GM06990 (cell line): ENCODE results near the gene EIF4B.

Source experiments
- DNase-seq: peaks from one replicate; pipeline ENCODE4 v3.0.0-alpha.2; 2011; ENCODE audit not compliant: insufficient read length; ENCODE audit errors: extremely low read depth
- H3K27me3 ChIP-seq: replicated peaks from 2 replicates; pipeline ENCODE4 v1.6.0; 2011; ENCODE audit warnings: low read length; ENCODE audit not compliant: control insufficient read depth, insufficient read depth
- H3K36me3 ChIP-seq: 2 replicates; pipeline ENCODE4 v1.5.1; 2011; ENCODE audit warnings: low read length; ENCODE audit not compliant: control insufficient read depth, insufficient read depth
- H3K4me3 ChIP-seq: replicated peaks from 2 replicates; pipeline ENCODE4 v1.5.1; 2011; ENCODE audit warnings: low read depth, mild to moderate bottlenecking, control low read depth, low read length
- TF ChIP-seq, protein P1 (sequence below): IDR thresholded peaks from 2 replicates; pipeline ENCODE4 v1.5.1; 2011; ENCODE audit warnings: low read length, control low read depth, mild to moderate bottlenecking, inconsistent platforms; ENCODE audit not compliant: insufficient read depth, poor library complexity, severe bottlenecking

EIF4B gene

DNA sequence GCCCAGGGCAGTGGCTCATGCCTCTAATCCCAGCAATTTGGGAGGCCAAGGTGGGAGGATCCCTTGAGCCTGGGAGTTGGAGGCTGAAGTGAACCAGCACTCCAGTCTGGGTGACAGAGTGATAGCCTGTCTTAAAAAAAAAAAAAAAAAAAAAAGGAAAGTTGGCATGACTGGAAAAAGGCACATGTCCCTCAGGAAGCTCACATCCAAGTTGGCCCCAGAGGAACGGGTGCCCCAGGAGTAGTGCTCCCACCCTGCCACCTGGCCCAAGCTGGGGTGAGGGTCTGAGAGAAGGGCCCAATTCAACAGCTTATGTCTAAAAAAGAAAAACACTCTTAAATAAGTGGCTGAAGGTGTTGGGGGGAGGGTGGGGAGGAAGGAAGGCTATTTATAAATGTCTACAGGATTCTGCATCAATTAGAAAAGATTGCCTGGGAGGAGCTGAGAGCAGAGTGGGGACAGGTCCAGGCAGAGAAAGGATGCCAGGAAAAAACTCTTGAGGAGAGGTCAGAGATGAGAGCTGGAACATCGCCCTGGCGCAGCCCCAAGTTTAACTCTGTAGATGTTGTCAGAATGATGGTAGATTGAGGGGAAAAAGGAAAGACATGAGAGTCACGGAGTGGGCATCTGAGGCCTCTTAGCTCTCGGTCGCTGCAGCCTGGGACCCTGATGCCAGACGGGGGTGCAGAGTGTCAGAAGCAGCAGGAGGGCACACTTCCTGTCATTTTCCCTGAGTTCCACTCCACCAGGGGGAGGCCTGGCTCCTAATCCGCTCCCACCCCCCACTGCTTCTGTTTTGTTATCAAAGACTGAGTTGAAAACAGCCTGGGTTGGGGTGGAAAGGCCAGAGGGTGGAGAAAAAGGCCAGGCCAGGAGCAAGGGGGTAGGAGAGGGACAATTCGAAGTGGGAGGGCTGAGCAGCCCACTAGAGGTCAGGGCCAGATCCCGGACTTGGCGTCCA, 65.6 kb downstream of the EIF4B start:
- Histone ChIP-seq H3K27me3 (no peaks in the 10 kb centered on the region), H3K36me3 (peaks cover 22% of the 10 kb centered on the region), H3K4me3 (no peak overlapping the region)
- DNase-seq = no peak
- TF ChIP-seq, protein P1, sequence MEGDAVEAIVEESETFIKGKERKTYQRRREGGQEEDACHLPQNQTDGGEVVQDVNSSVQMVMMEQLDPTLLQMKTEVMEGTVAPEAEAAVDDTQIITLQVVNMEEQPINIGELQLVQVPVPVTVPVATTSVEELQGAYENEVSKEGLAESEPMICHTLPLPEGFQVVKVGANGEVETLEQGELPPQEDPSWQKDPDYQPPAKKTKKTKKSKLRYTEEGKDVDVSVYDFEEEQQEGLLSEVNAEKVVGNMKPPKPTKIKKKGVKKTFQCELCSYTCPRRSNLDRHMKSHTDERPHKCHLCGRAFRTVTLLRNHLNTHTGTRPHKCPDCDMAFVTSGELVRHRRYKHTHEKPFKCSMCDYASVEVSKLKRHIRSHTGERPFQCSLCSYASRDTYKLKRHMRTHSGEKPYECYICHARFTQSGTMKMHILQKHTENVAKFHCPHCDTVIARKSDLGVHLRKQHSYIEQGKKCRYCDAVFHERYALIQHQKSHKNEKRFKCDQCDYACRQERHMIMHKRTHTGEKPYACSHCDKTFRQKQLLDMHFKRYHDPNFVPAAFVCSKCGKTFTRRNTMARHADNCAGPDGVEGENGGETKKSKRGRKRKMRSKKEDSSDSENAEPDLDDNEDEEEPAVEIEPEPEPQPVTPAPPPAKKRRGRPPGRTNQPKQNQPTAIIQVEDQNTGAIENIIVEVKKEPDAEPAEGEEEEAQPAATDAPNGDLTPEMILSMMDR = no peak

DNA sequence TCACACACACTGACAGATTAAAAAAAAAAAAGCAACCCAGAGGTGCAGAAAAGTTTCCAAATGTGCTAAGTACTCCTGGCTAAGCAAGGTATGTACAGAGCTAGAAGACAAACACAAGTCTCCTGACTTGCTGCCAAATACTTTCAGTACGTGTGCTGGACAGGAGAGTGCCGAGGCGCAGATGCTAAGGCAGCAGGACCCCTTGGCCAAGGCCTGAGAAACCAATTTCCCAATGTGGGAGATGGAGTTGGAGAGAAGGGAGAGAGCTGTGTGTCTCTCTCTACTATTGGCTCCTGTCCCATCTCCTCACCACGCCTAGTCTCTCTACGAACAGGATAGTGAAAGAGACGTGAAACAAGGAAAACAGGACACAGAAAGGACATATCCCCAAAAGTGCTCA, 67.6 kb downstream of the EIF4B start:
- TF ChIP-seq, protein P1 = no peak
- H3K27me3 ChIP-seq = no peaks in the 10 kb centered on the region
- H3K36me3 ChIP-seq = peaks cover 22% of the 10 kb centered on the region
- H3K4me3 ChIP-seq = no peak overlapping the region
- DNase-seq = no peak

DNA sequence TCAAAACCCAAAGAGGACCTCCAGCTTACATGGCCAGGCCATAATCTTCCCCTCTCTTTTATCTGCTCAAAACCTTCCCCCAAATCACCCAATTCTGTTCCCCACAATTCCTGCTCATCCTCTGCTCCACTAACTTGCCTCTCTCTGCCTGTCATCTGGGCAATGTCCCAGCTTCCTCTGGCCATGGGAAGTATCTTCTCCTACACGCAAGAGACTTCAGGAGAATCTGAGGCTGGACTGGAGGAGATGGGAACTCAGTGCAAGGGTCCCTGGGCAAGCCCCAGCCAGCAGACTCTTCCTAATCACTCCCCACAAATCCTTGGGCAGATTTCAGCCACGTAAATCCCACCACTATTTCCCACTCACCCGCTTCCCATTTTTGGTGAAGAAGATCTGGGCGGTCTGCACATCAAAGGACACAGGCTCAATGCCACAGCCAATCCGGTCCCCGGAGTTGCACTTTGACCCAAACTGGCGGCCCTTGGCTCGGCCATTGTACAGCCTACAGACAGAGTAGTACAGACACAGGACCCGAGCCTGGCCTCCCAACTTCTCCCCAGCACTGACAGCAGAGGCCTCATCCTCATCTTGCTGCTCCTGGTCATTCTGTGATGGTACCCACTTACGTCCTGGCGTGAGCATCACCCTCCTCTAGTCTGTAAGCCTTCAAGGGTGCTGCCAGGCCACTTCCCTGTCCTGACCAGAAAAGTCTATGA, 68.2 kb downstream of the EIF4B start:
- Histone ChIP-seq H3K27me3 (no peaks in the 10 kb centered on the region), H3K36me3 (peaks cover 22% of the 10 kb centered on the region), H3K4me3 (no peak overlapping the region)
- DNase-seq = no peak
- TF ChIP-seq, protein P1 = no peak

DNA sequence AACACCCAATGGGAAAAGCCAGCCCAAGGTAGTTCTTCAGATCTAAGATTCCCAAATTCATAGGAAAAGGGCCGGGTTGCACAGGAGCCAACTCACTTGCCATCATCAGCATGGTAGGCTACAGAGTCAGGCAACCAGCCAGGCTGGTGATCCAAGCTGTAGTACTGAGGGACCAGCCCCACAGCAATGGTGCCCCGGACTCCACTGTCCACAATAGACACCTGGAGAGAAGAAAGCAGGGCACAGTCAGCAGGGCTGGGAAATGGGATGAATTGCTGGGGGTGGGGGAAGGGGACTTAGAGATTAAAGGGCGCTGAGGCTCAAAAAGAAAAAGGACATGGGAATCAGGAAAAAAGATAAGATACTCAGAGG, 68.7 kb downstream of the EIF4B start:
- no peak overlapping the region for H3K4me3 ChIP-seq
- TF ChIP-seq, protein P1 = no peak
- DNase-seq = no peak
- H3K27me3 ChIP-seq = no peaks in the 10 kb centered on the region
- H3K36me3 ChIP-seq = peaks cover 22% of the 10 kb centered on the region

DNA sequence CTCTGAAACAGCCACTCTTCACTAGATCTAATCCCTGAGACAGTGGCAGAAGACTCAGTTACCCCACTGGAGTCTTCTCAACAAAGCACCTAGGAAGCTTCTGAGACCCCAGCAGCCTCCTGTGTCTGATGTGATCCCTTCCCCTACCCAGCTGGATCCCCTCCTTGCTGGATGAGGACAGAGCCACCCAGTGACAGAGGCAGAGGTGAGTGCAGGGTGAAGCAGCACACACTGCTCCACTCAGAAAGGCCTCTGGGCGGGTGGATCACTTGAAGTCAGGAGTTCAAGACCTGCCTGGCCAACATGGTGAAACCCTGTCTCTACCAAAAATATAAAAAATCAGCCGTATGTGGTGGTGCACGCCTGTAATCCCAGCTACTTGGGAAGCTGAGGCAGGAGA, 70.2 kb downstream of the EIF4B start:
- Histone ChIP-seq H3K36me3 (peaks cover 20% of the 10 kb centered on the region), H3K4me3 (no peak overlapping the region), H3K27me3 (no peaks in the 10 kb centered on the region)
- TF ChIP-seq, protein P1 = no peak
- DNase-seq = no peak
